Activated naive CD8-positive, alpha-beta T cell treated with anti-CD3 and anti-CD28 coated beads, Interleukin-2, amount 10 ng/mL, durations not matched to agents 7 days and 5 days (primary cell): Measurements from ENCODE around the gene KEL. TPM values are rescaled to one million over a fixed set of nuclear protein-coding genes. Genes with fewer than 3 reads are reported as not detected.

Source experiments
- ATAC-seq: fragments of 150-1000 bp; cut with Tn5 transposase; one replicate; pipeline ENCODE4 v1.10.0; 2021; ENCODE audit warnings: low read depth, moderate library complexity
- POLR2A ChIA-PET: fragments of 350-600 bp; sonication (Branson Sonifier 250); formaldehyde crosslinking; loops from one replicate; lab custom pipeline; 2021; ENCODE audit warnings: antibody characterized with exemption; lab: Charles Lee
- DNase-seq: peaks from one replicate; pipeline ENCODE4 v3.0.0; 2021
- H3K27ac Mint-ChIP-seq: one replicate; pipeline ENCODE4 v1.8.0; 2022; ENCODE audit warnings: mild to moderate bottlenecking, mixed read lengths
- H3K27me3 Mint-ChIP-seq: one replicate; pipeline ENCODE4 v1.8.0; 2022; ENCODE audit warnings: mild to moderate bottlenecking, moderate library complexity, mixed read lengths
- H3K36me3 Mint-ChIP-seq: one replicate; pipeline ENCODE4 v1.8.0; 2021; ENCODE audit warnings: mild to moderate bottlenecking, mixed read lengths
- H3K4me1 Mint-ChIP-seq: one replicate; pipeline ENCODE4 v1.8.0; 2021; ENCODE audit warnings: mixed read lengths
- H3K4me3 Mint-ChIP-seq: one replicate; pipeline ENCODE4 v1.8.0; 2022; ENCODE audit warnings: mild to moderate bottlenecking, moderate library complexity, mixed read lengths
- H3K9me3 Mint-ChIP-seq: one replicate; pipeline ENCODE4 v1.8.0; 2021; ENCODE audit warnings: mixed read lengths
- total RNA-seq, 2 experiments: library from RNA; stranded (reverse); gene quantifications; one replicate each; pipeline ENCODE4 v1.2.3, GENCODE V29; 2021

Gene KEL
- total RNA-seq, 2 experiments from 2014 or later = 0.94 to 1.2 TPM

DNA sequence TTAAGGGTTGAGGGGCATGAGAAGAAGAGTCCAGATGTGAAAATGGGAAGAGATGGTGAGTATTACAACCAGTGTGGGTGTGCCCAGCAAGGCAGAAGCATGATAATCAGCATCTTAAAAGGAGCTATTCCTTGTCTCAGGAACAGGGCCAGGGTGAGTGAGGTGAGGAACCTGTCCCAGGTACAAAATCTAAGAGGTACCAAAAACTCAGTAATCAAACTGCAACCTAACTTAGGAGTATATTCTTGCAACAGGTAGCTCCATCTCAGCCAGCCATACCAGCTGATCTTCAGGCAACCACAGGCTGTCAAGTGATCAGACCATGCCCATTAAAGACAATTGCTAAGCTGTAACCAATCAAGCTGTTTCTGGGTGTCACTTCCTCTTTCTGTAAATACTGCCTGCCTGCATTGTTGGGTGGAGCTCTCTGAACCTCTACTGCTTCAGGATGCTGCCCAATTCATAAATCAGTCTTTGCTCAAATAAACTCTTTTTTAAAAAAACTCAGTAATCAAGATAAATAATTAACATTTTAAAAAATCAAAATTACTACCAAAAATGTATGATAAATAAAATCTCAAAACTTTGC lies 7.4 kb downstream of the KEL start:
- no peak overlapping the region for H3K4me3 Mint-ChIP-seq
- H3K36me3 Mint-ChIP-seq = peaks cover 4% of the 10 kb centered on the region
- H3K27me3 Mint-ChIP-seq = peaks cover 31% of the 10 kb centered on the region
- H3K4me1 Mint-ChIP-seq = peaks cover 1% of the 10 kb centered on the region
- H3K9me3 Mint-ChIP-seq = peaks cover 14% of the 10 kb centered on the region
- no peak for ATAC-seq
- no peak overlapping the region for H3K27ac Mint-ChIP-seq
- POLR2A ChIA-PET = no interaction called here
- no peak for DNase-seq

DNA sequence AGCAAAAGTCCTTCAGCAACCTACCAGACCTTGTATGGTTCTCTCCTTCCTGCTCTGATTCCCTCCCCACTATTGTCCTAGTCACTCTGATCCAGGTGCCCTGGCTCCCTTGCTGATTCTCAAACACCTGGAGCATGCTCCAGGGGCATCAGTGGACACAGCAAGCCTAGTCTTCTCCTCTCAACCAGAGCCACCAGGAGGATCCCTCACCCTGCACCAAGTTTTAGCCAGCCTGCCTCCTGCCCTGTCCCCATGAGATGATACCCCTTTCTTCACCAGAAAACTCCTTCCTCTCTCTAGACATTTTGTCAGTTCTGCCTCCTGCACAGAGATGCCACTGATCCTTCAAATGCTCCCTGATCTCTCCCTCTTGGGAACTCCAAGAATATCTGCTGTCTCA lies 11.9 kb downstream of the KEL start:
- Mint-ChIP-seq H3K27ac (no peak overlapping the region), H3K4me3 (no peak overlapping the region), H3K27me3 (peaks cover 17% of the 10 kb centered on the region), H3K4me1 (peaks cover 1% of the 10 kb centered on the region), H3K9me3 (peaks cover 4% of the 10 kb centered on the region), H3K36me3 (peaks cover 1% of the 10 kb centered on the region)
- ATAC-seq (no peak), DNase-seq (no peak)
- POLR2A ChIA-PET = no interaction called here

DNA sequence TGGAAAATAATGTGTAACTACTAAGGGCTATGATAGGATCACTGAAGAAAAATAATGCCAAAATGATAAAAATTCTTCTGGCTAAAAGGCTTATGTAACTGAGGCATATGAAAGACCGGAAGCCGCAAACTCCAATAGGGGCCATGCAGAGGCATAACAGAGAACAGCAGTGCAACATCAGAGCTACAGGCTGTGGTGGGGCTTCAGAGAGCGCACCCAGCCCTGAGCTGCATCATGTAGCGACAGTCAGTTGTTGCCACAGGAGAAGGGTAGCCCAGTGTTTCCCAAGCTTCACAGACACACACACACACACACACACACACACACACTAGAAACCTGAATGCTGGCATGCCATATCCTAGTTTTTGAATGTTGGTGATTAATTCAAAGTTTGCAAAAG lies 13.6 kb downstream of the KEL start:
- ATAC-seq (no peak), DNase-seq (no peak)
- Mint-ChIP-seq H3K4me1 (peaks cover 1% of the 10 kb centered on the region), H3K4me3 (no peak overlapping the region), H3K36me3 (peaks cover 1% of the 10 kb centered on the region), H3K27me3 (peaks cover 17% of the 10 kb centered on the region), H3K9me3 (no peaks in the 10 kb centered on the region), H3K27ac (no peak overlapping the region)
- POLR2A ChIA-PET = no interaction called here

DNA sequence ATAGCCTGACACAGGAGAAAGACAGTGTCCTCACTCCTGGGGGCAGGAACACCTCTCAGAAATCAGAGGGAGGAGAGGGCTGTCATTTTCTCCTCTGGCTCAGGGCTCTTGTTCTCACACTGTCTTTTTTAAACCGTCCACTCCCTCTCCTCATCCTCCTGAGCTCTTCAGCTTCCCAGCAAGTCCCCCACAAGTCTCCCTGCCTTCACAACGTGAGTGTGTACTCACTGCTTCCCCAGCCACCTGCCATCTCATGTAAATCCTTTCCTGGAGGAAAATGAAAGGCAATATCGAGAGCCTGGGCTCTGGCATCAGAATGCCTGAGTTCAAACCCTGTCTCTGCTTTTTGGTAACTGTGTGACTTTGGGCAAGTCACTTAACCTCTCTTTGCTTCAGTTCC lies 17.2 kb downstream of the KEL start:
- Mint-ChIP-seq H3K36me3 (no peaks in the 10 kb centered on the region), H3K27me3 (peaks cover under 1% of the 10 kb centered on the region), H3K9me3 (no peaks in the 10 kb centered on the region), H3K4me3 (no peak overlapping the region), H3K4me1 (no peaks in the 10 kb centered on the region), H3K27ac (no peak overlapping the region)
- POLR2A ChIA-PET = no interaction called here
- ATAC-seq (no peak), DNase-seq (no peak)

DNA sequence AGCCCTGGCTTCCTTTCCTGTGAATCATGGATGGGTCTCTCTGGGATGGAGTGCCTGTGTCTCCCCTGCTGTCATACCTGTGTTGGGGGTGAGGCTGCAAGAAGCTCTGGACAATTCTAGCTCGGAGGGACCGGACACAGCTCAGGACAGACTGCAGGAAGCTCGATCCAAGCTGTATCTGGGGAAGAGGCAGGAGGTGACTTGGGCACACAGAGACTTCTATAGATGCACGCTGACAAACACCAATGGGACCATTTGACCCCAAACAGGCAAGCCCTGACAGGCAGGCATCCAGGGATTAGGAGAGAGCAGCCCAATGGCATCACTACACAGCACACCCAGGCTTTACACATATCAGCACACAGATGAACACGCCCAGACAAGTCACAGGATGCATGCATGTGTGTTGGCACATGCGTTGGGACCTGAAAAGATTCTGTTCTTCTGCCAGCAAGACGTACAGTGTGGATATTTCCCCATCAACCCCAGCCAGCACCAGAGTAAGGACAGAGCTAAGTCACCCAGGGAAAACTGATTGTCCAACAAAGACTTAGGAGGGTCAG lies 18.4 kb downstream of the KEL start:
- DNase-seq = no peak
- no peak overlapping the region for H3K4me3 Mint-ChIP-seq
- no peaks in the 10 kb centered on the region for H3K36me3 Mint-ChIP-seq
- POLR2A ChIA-PET = no interaction called here
- no peak for ATAC-seq
- no peaks in the 10 kb centered on the region for H3K27me3 Mint-ChIP-seq
- H3K9me3 Mint-ChIP-seq = no peaks in the 10 kb centered on the region
- H3K27ac Mint-ChIP-seq = no peak overlapping the region
- no peaks in the 10 kb centered on the region for H3K4me1 Mint-ChIP-seq

DNA sequence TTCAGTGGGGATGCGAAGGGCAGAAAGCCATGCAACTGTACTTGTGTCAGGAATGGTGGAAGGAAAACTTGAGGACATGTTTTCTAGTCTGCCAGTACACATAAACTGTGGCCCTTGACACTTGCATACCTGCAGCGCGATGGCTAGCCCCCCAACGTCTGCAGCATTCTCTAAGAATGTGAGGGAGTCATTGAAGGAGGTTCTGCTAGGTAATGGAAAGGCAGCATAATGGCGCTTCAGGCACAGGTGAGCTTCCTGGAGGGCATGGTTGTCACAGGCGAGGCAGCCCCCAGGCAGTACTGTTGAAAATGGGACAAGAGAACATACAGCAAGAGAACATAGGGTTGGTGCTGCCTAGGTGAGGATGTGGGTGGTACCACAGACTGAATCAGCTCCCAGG lies 19.4 kb downstream of the KEL start:
- POLR2A ChIA-PET = no interaction called here
- Mint-ChIP-seq H3K27ac (no peak overlapping the region), H3K4me1 (no peaks in the 10 kb centered on the region), H3K27me3 (no peaks in the 10 kb centered on the region), H3K4me3 (no peak overlapping the region), H3K36me3 (no peaks in the 10 kb centered on the region), H3K9me3 (no peaks in the 10 kb centered on the region)
- ATAC-seq (no peak), DNase-seq (no peak)

DNA sequence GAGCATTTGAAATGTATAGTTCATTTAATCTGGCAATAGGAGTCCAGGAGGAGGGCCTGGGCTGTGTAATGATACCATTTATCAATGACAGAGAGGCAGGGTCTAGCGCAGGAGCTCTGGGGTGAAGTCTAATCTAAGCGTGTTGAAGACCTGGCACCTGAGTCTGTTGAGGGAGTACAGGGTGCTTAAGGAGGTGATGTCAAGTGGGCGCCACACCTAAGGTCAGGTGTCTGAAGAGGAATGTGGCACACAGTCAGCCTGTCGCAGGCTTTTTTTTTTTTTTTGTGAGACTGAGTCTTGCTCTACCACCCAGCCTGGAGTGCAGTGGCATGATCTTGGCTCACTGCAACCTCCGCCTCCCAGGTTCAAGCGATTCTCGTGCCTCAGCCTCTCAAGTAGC lies 20.6 kb downstream of the KEL start:
- no peak for ATAC-seq
- Mint-ChIP-seq H3K4me3 (no peak overlapping the region), H3K9me3 (no peaks in the 10 kb centered on the region), H3K27me3 (peaks cover under 1% of the 10 kb centered on the region), H3K36me3 (no peaks in the 10 kb centered on the region), H3K4me1 (no peaks in the 10 kb centered on the region), H3K27ac (no peak overlapping the region)
- no peak for DNase-seq
- POLR2A ChIA-PET = no interaction called here

DNA sequence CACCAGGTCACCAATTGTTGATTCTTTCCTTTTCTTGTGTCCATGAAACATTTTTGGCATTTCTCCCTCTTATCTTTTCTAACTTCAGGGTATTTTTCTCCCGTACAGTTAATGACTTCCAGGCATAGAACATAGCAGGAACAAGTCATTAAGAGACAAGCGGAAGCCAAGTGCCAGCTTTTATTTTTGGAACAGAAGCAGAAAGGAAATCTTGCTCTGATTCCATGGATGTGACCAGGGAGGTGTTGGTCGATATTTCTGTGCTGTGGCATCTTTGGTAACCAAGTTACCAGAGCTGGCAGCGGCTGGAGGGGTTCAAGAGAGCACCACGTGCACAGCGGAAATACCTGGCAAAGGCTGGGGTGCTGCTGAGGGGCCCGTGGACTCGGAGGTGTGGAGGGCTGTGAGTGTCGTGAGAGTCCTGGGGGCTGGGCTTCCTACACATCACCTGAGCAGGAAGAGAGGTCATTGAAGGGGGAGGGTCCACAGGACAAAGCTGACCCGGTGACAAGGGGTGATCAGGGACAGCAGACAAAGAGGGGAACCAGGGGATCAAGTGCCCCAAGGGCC lies 21.1 kb downstream of the KEL start:
- H3K27me3 Mint-ChIP-seq = peaks cover 2% of the 10 kb centered on the region

DNA sequence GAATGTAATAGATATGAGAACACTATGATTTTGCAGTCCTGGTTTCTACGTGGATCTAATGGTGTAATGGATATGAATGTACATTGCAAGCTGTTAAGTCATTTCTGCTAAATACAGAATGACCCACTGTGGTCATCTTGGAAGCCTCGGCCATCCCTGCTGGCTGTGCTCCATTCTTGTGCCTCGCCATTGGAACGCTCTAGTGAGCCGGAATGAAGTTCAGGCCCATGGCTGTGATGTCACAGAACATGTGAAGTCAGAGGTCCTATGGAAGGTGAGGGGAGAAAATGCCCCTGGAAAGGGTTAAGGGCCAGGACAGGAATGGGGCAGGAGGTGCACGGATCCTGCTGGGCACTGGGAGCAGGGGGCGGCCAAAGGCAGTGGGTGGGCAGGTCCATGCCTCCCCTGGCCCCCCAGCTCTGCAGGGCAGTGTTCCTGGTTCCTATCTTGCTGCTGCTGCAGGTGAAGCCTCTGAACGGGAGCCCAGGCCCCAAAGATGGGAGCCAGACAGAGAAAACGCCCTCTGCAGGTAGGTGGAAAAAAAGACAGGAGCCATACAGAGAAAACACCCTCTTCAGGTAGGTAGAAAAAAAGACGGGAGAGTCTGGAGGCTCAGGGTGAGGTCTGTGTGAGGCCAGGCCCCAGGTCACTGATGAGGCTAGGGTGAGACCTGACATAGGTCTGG lies 22.8 kb downstream of the KEL start, which contains the start of gene LLCFC1:
TSS of gene LLCFC1 (plus strand) at position 259 of the 685 bp plus-strand sequence. CDS start at position 397, 138 bp downstream.
- Mint-ChIP-seq H3K27me3 (peaks cover 2% of the 10 kb centered on the region), H3K27ac (no peak within 1 kb of the TSS), H3K4me1 (no peaks in the 10 kb centered on the region), H3K36me3 (no peaks in the 10 kb centered on the region), H3K4me3 (no peak within 1 kb of the TSS), H3K9me3 (no peaks in the 10 kb centered on the region)
- ATAC-seq (no peak), DNase-seq (no peak)
- POLR2A ChIA-PET = no interaction called here

More for the DNA sequence above, 21.1 kb downstream of the KEL start:
- Mint-ChIP-seq H3K9me3 (no peaks in the 10 kb centered on the region), H3K4me3 (no peak overlapping the region), H3K27ac (no peak overlapping the region), H3K36me3 (no peaks in the 10 kb centered on the region), H3K4me1 (no peaks in the 10 kb centered on the region)
- DNase-seq = no peak
- ATAC-seq = no peak
- POLR2A ChIA-PET = no interaction called here

DNA sequence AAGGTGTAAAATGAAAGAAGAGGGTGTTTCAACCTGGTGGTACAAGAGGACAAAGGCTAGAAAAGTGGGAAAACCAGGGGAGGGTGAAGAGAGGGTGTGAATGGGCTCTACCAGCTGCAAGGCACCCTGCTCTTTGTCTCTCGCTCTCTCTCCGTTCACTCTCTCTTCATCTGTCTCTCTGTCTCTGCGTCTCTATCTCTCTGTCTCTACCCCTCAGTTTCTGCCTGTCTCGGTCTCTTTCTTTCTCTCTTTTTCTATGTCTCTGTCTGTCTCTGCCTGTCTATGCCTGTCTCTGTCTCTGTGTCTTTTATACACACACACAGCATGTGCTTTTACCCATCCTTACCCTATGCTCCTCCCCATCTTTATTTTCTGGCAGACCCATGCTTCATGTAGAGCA lies 23.6 kb downstream of the KEL start:
- Mint-ChIP-seq H3K27me3 (peaks cover 2% of the 10 kb centered on the region), H3K9me3 (no peaks in the 10 kb centered on the region), H3K27ac (no peak overlapping the region), H3K4me1 (peaks cover 2% of the 10 kb centered on the region), H3K36me3 (no peaks in the 10 kb centered on the region), H3K4me3 (no peak overlapping the region)
- no peak for DNase-seq
- POLR2A ChIA-PET = no interaction called here
- no peak for ATAC-seq

DNA sequence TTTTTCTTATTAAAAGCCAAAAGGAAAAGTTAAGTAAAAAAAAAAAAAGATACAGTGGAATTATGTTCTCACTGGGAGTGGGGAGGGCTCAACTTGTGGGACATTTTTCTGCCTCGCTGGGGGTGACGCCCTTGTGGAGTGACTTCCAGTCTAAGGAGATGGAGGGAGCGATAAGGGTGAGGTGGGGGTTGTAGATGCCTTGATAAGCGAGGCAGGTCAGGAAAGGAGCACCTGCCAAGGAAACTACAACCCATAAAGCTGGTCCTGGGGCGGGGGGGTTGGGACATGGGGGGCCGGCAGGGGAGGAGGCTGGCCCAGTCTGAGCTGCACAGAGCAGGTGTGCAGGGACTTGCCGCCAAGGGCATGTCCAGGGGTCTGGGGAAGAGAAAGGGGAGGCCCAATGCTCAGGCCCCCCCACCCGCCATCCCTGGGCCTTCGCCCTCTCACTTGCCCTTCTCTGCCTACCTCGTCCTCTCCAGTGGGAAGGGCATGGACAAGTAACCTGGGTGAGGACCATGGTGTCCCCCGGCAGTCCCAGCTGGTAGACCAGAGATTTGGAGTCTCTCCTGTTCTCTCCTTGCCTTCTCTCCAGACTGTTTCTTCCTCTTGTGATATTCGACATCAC lies 26.1 kb downstream of the KEL start:
- Mint-ChIP-seq H3K9me3 (no peaks in the 10 kb centered on the region), H3K36me3 (no peaks in the 10 kb centered on the region), H3K4me3 (no peak overlapping the region), H3K27me3 (peaks cover 2% of the 10 kb centered on the region), H3K27ac (no peak overlapping the region), H3K4me1 (peaks cover 8% of the 10 kb centered on the region)
- no peak for DNase-seq
- ATAC-seq = no peak
- POLR2A ChIA-PET = no interaction called here

DNA sequence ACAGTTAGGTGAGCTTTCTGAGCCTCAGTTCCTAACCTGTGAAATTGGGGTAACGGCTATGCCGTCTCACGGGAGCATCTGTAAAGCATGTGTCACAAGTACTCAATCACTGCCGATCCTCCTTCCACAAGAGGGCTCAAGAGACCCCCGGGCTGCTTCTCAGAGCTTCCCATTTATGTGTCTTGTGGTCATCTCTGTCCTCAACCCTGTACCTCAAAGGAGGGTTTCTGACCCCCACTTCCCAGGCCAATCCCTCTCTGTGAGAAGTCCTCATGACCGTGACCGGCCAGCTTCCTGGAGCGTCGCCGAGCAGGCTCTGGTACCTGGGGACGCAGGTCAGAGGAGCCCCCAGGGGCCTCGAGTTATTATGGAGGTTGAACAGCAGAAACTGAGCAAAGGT lies 28.1 kb downstream of the KEL start:
- Mint-ChIP-seq H3K9me3 (no peaks in the 10 kb centered on the region), H3K27me3 (peaks cover 2% of the 10 kb centered on the region), H3K4me3 (no peak overlapping the region), H3K36me3 (no peaks in the 10 kb centered on the region), H3K4me1 (peaks cover 8% of the 10 kb centered on the region), H3K27ac (no peak overlapping the region)
- ATAC-seq (no peak), DNase-seq (no peak)
- POLR2A ChIA-PET = no interaction called here

DNA sequence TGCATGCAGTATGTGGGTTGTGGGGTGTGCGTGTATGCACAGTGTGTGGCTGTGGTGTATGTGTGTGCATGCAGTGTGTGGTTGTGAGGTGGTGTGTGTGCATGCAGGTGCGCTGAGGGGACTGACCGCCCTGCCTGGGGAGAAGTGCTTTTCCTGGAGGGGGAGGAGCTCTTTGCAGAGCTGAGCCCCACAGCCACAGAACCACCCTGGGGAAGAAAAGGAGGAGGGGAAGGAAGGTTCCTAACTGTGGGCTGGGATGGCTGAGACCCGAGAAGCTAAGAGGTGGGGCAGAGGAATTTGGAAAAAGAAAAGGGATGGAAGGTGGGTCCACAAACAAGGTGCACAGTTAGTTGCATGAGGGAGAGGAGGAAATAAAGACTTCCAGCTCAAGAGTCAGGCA lies 28.5 kb downstream of the KEL start, which contains the start of gene TRPV5:
TSS of gene TRPV5 (minus strand) at position 123 of the 400 bp plus-strand sequence. CDS start 287 bp downstream, outside the sequence.
- Mint-ChIP-seq H3K4me3 (no peak within 1 kb of the TSS), H3K36me3 (no peaks in the 10 kb centered on the region), H3K27me3 (peaks cover 2% of the 10 kb centered on the region), H3K4me1 (peaks cover 8% of the 10 kb centered on the region), H3K27ac (no peak within 1 kb of the TSS), H3K9me3 (no peaks in the 10 kb centered on the region)
- no peak for ATAC-seq
- POLR2A ChIA-PET = no interaction called here
- no peak for DNase-seq
